A549 (cell line): ENCODE measurements around the gene KIF26A.

ENCODE experiments used
- CTCF ChIP-seq: fragments of >200 bp; sonication (Bioruptor Twin); formaldehyde crosslinking; IDR thresholded peaks from 3 replicates; pipeline ENCODE4 v1.5.1; 2016
- MAZ ChIP-seq: fragments of 150-350 bp; IDR thresholded peaks from 2 replicates; pipeline ENCODE4 v1.6.1; 2014; ENCODE audit warnings: antibody characterized with exemption, low read depth, low read length, borderline replicate concordance
- RNF2 ChIP-seq: fragments of 200-600 bp; sonication (generic); IDR thresholded peaks from 2 replicates; pipeline ENCODE4 v1.6.1; 2016; ENCODE audit warnings: low read depth, mild to moderate bottlenecking, antibody characterized with exemption, moderate library complexity, borderline replicate concordance
- ZFP36 ChIP-seq: fragments of 450-650 bp; IDR thresholded peaks from 2 replicates; pipeline ENCODE4 v1.6.1; 2014; ENCODE audit warnings: borderline replicate concordance; ENCODE audit not compliant: partially characterized antibody

GRCh38 chr14:104155513-104155912 lies 17.1 kb downstream of the KIF26A start:
- no peak for TF ChIP-seq ZFP36
- no peak for TF ChIP-seq CTCF
- no peak for TF ChIP-seq RNF2
- no peak for TF ChIP-seq MAZ
